GM12878 (cell line): ENCODE data around the gene IL19. TPM values are rescaled to one million over a fixed set of nuclear protein-coding genes. Genes with fewer than 3 reads are reported as not detected.

Source experiments
- ATAC-seq: fragments of 200-7000 bp; cut with Tn5 transposase; 3 replicates; pipeline ENCODE4 v1.9.1; 2020; ENCODE audit warnings: mild to moderate bottlenecking, moderate library complexity
- BruUV-seq: library from RNA; stranded (reverse); fragments of 400-500 nt; replicated peaks from 2 replicates; lab custom pipeline; 2021; lab: Mats Ljungman, UMichigan
- CTCF ChIA-PET: fragments of 300-600 bp; sonication (Branson Sonifier 250); formaldehyde crosslinking; extraction: SDS; loops from one replicate; lab custom pipeline; 2021; ENCODE audit warnings: inconsistent platforms; lab: Yijun Ruan, JAX
- POLR2A ChIA-PET: fragments of 350-600 bp; formaldehyde crosslinking; extraction: SDS; loops from one replicate; lab custom pipeline; 2021; ENCODE audit warnings: inconsistent platforms; lab: Charles Lee
- RAD21 ChIA-PET: fragments of 300-600 bp; sonication (Branson Sonifier 250); formaldehyde crosslinking; loops from one replicate; lab custom pipeline; 2023; ENCODE audit warnings: antibody characterized with exemption; ENCODE audit not compliant: unreplicated experiment; lab: Charles Lee
- SMC1A ChIA-PET: fragments of 300-600 bp; sonication (Branson Sonifier 250); formaldehyde crosslinking; loops from one replicate; lab custom pipeline; 2023; ENCODE audit not compliant: unreplicated experiment, uncharacterized antibody; lab: Charles Lee
- DNase-seq: peaks from one replicate; pipeline ENCODE4 v3.0.0-alpha.2; 2011; ENCODE audit warnings: low read depth, low spot score
- FAIRE-seq: peaks from 3 replicates; lab custom pipeline; 2011; peaks lifted over from hg19 to GRCh38; lab: Jason Lieb, UNC
- H2AFZ ChIP-seq: 2 replicates; pipeline ENCODE4 v1.6.0; 2011; ENCODE audit warnings: low read depth, low read length, control low read depth; ENCODE audit not compliant: control insufficient read depth
- H3K27ac ChIP-seq: 2 replicates; pipeline ENCODE4 v1.5.1; 2011; ENCODE audit warnings: control low read depth; ENCODE audit not compliant: control insufficient read depth, insufficient read depth
- H3K27me3 ChIP-seq, 2 experiments: replicated peaks in 1 of 2; 2 replicates each; pipeline versions ENCODE4 v1.6.0 to v1.6.1; 2011; ENCODE audit warnings: low read length in 1 of 2; ENCODE audit not compliant: control insufficient read depth in 2 of 2, insufficient read depth in 2 of 2
- H3K36me3 ChIP-seq, 2 experiments: 2 replicates each; pipeline ENCODE4 v1.5.1; 2011; ENCODE audit warnings: low read length in 1 of 2; ENCODE audit not compliant: control insufficient read depth in 2 of 2, insufficient read depth in 2 of 2
- H3K4me1 ChIP-seq: 2 replicates; pipeline ENCODE4 v1.6.1; 2011; ENCODE audit warnings: mild to moderate bottlenecking, low read length, moderate library complexity, mixed read lengths; ENCODE audit not compliant: control insufficient read depth, insufficient read depth
- H3K4me2 ChIP-seq: 2 replicates; pipeline ENCODE4 v1.6.0; 2011; ENCODE audit warnings: control low read depth; ENCODE audit not compliant: control insufficient read depth, insufficient read depth
- H3K4me3 ChIP-seq: fragments of 200-600 bp; sonication (generic); 2 replicates; pipeline ENCODE4 v1.5.1; 2016
- H3K79me2 ChIP-seq: 2 replicates; pipeline ENCODE4 v1.6.0; 2011; ENCODE audit warnings: low read length; ENCODE audit not compliant: control insufficient read depth, insufficient read depth
- H3K9ac ChIP-seq: 2 replicates; pipeline ENCODE4 v1.8.0; 2011; ENCODE audit warnings: low read length, control low read depth, mixed read lengths; ENCODE audit not compliant: control insufficient read depth, insufficient read depth
- H3K9me3 ChIP-seq: replicated peaks from 3 replicates; pipeline ENCODE4 v1.5.1; 2011; ENCODE audit warnings: mild to moderate bottlenecking, low read length; ENCODE audit not compliant: control insufficient read depth, insufficient read depth
- H4K20me1 ChIP-seq: 2 replicates; pipeline ENCODE4 v1.6.0; 2011; ENCODE audit not compliant: control insufficient read depth, insufficient read depth
- ASH2L ChIP-seq: fragments of 300-600, 200-600 bp; sonication (generic); IDR thresholded peaks from 2 replicates; pipeline ENCODE4 v1.6.1; 2017; ENCODE audit warnings: low read depth, mild to moderate bottlenecking, borderline replicate concordance
- BCL11A ChIP-seq: IDR thresholded peaks from 2 replicates; pipeline ENCODE4 v1.6.1; 2011; ENCODE audit warnings: low read depth, low read length
- CHD1 ChIP-seq: IDR thresholded peaks from 2 replicates; pipeline ENCODE4 v1.6.1; 2012; ENCODE audit warnings: low read depth, low read length, improper control_type of control experiment
- DPF2 ChIP-seq: fragments of 450-650 bp; IDR thresholded peaks from 2 replicates; pipeline ENCODE4 v1.6.1; 2017; ENCODE audit warnings: mild to moderate bottlenecking
- FOS ChIP-seq: IDR thresholded peaks from 3 replicates; pipeline ENCODE4 v1.6.1; 2011; ENCODE audit warnings: borderline replicate concordance; ENCODE audit not compliant: insufficient read length; ENCODE audit errors: extremely low read depth
- HDAC2 ChIP-seq: fragments of 200-600 bp; sonication (generic); IDR thresholded peaks from 2 replicates; pipeline ENCODE4 v1.6.1; 2017
- IKZF1 ChIP-seq: fragments of 450-650 bp; conservative IDR thresholded peaks from 2 replicates; pipeline ENCODE4 v1.6.1; 2017; ENCODE audit warnings: antibody characterized with exemption, mild to moderate bottlenecking
- KLF5 ChIP-seq: fragments of 450-650 bp; IDR thresholded peaks from 2 replicates; pipeline ENCODE4 v1.6.1; 2014; ENCODE audit warnings: mild to moderate bottlenecking; ENCODE audit not compliant: partially characterized antibody
- MEF2B ChIP-seq: fragments of 450-650 bp; IDR thresholded peaks from 2 replicates; pipeline ENCODE4 v1.6.1; 2018; ENCODE audit warnings: mild to moderate bottlenecking, moderate library complexity; ENCODE audit not compliant: partially characterized antibody, poor library complexity, severe bottlenecking
- RB1 ChIP-seq: fragments of 450-650 bp; formaldehyde crosslinking; IDR thresholded peaks from 2 replicates; pipeline ENCODE4 v1.6.1; 2017; ENCODE audit warnings: mild to moderate bottlenecking, borderline replicate concordance
- SRF ChIP-seq, 2 experiments: IDR thresholded peaks; 2 replicates each; pipeline ENCODE4 v1.6.1; 2011; ENCODE audit warnings: low read depth in 2 of 2, low read length in 2 of 2, mild to moderate bottlenecking in 1 of 2, moderate library complexity in 1 of 2
- SUZ12 ChIP-seq: fragments of 200-600 bp; sonication (generic); IDR thresholded peaks from one replicate; pipeline ENCODE4 v1.6.1; 2018; ENCODE audit warnings: antibody characterized with exemption, mild to moderate bottlenecking; ENCODE audit not compliant: unreplicated experiment
- TCF7 ChIP-seq: IDR thresholded peaks from 2 replicates; pipeline ENCODE4 v1.6.1; 2014; ENCODE audit warnings: antibody characterized with exemption, borderline replicate concordance
- WRNIP1 ChIP-seq: IDR thresholded peaks from 2 replicates; pipeline ENCODE4 v1.6.1; 2011; ENCODE audit warnings: low read depth, low read length, improper control_type of control experiment, borderline replicate concordance
- ZBED1 ChIP-seq: IDR thresholded peaks from 2 replicates; pipeline ENCODE4 v1.6.1; 2016; ENCODE audit warnings: borderline replicate concordance
- ZNF274 ChIP-seq: IDR thresholded peaks from one replicate; pipeline ENCODE4 v1.8.0; 2011; ENCODE audit not compliant: insufficient read length, insufficient read depth
- WGBS: methylation state at CpG from one replicate; pipeline ENCODE4 v1.1.6; 2016; ENCODE audit warnings: low lambda C conversion rate; ENCODE audit not compliant: insufficient replicate concordance, insufficient coverage; ENCODE audit errors: missing lambda C conversion rate; 5-methylcytosine and 5-hydroxymethylcytosine counted together
- in situ Hi-C: fragments of 300-500 bp; cut with MboI; formaldehyde crosslinking; loops from 9 replicates; pipeline ENCODE4 v1.14.3; 2018; ENCODE audit warnings: mixed read lengths
- intact Hi-C: fragments of 100-400 bp; cut with micrococcal nuclease; formaldehyde crosslinking; loops from one replicate; pipeline ENCODE4 v1.14.2; 2022; ENCODE audit not compliant: unreplicated experiment
- polyA plus RNA-seq, 11 experiments: library from polyadenylated mRNA; depleted of rRNA in 4 of 11; unstranded in 6 of 11; stranded (reverse) in 5 of 11; fragments of >200 nt; fragmentation: Nextera tagmentation in 4 of 11; fragmentation: Illumina TruSeq in 1 of 11; extraction: Ambion mirVana in 4 of 11; extraction: Trizol in 1 of 11; gene quantifications; 1 replicate in 1 of 11; 2 replicates in 10 of 11; pipeline versions ENCODE4 v1.2.1 to v1.2.3, GENCODE V29; 2011 to 2016; ENCODE audit warnings: inconsistent platforms in 2 of 11, missing spikeins in 2 of 11, low read depth in 1 of 11
- total RNA-seq, 4 experiments: library from RNA; depleted of rRNA in 3 of 4; stranded (reverse); fragments of >200 nt in 3 of 4; fragmentation: Illumina TruSeq in 1 of 4; extraction: Trizol in 1 of 4; gene quantifications; 2 replicates each; pipeline versions ENCODE4 v1.2.1 to v1.2.3, GENCODE V29; 2013 to 2021
- TF ChIP-seq, protein P1 (sequence below): IDR thresholded peaks from 2 replicates; pipeline ENCODE4 v1.6.1; 2012; ENCODE audit warnings: low read depth, low read length, improper control_type of control experiment
- TF ChIP-seq, protein P2 (sequence below): fragments of 450-650 bp; IDR thresholded peaks from 2 replicates; pipeline ENCODE4 v1.6.1; 2018; ENCODE audit warnings: mild to moderate bottlenecking, low read depth, moderate library complexity; ENCODE audit not compliant: partially characterized antibody
- TF ChIP-seq, protein P3 (sequence below): fragments of 450-650 bp; conservative IDR thresholded peaks from 2 replicates; pipeline ENCODE4 v1.6.1; 2017; ENCODE audit warnings: mild to moderate bottlenecking, moderate library complexity

Gene IL19
- total and polyA plus RNA-seq, 10 of the 15 experiments (the other 5 are each of a cell fraction or from before 2014, with no cell fraction given): 0.10 to 0.73 (median 0.28) TPM; not detected in 6

DNA sequence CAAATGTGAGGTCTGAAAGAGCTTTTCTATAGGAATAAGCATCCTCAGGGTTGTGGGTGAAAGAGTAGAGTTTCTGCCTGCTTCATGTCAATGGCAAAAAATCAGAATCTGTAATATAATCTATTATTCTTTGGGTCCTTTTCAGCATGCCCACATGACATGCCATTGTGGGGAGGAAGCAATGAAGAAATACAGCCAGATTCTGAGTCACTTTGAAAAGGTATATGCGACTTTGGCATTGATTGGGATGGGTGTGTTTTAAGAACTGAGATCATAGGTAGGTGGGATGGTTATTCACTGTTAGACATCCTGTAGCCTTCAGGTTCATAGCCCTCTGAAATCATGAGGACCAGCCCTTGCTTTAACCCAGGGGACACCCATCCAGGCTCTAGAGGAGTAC, 96.7 kb downstream of the IL19 start:
- no peaks in the 10 kb centered on the region for H4K20me1 ChIP-seq
- SMC1A ChIA-PET: interaction anchor here (0.6 to 3.4 kb wide), 7 partner anchors 32 to 183 kb away, joined by 3 to 16 read pairs (median 4); no protein-coding TSS in a partner anchor
- ATAC-seq: no peak
- no peaks in the 10 kb centered on the region for H3K4me1 ChIP-seq
- WGBS: 5% methylated on average over 1 of the region's 1 CpG
- no peaks in the 10 kb centered on the region; the same call in 2 of the 3 replicates for H3K9me3 ChIP-seq
- H3K9ac ChIP-seq: no peak overlapping the region
- no peak for FAIRE-seq
- POLR2A ChIA-PET: no interaction called here
- CTCF ChIA-PET: interaction anchor here (0.6 to 7.3 kb wide), 7 partner anchors 10 to 239 kb away, joined by 3 to 100 read pairs (median 16); no protein-coding TSS in a partner anchor
- no peak for DNase-seq
- RAD21 ChIA-PET: interaction anchor here (0.6 to 1.5 kb wide), 6 partner anchors 32 to 132 kb away, joined by 3 read pairs; no protein-coding TSS in a partner anchor
- H3K4me3 ChIP-seq: no peak overlapping the region
- BruUV-seq: no TSS peak
- intact Hi-C loops (no loop called here), in situ Hi-C loops (loop anchor here (5.0 kb wide), 1 partner anchor 115 kb away; no protein-coding TSS in a partner anchor)
- no peak overlapping the region for H3K27ac ChIP-seq
- H3K79me2 ChIP-seq: no peaks in the 10 kb centered on the region
- H3K36me3 ChIP-seq: no peaks in the 10 kb centered on the region
- no peak overlapping the region for H3K4me2 ChIP-seq
- H3K27me3 ChIP-seq: peaks cover 0 to 2% of the 10 kb centered on the region in 2 experiments; a peak in 1 of 4 replicates
- no peak overlapping the region for H2AFZ ChIP-seq
- TF ChIP-seq IKZF1 (no peak), CHD1 (no peak), SRF (IDR thresholded peaks at IDR 0.05; ENCODE audit: low read depth in 2 of 2, low read length in 2 of 2) (no peak), ZNF274 (no peak), MEF2B (no peak), HDAC2 (no peak), WRNIP1 (no peak), ASH2L (no peak), DPF2 (no peak), ZBED1 (no peak), RB1 (no peak), SUZ12 (no peak), BCL11A (no peak), TCF7 (no peak), FOS (no peak), KLF5 (no peak)
- TF ChIP-seq, protein P1, sequence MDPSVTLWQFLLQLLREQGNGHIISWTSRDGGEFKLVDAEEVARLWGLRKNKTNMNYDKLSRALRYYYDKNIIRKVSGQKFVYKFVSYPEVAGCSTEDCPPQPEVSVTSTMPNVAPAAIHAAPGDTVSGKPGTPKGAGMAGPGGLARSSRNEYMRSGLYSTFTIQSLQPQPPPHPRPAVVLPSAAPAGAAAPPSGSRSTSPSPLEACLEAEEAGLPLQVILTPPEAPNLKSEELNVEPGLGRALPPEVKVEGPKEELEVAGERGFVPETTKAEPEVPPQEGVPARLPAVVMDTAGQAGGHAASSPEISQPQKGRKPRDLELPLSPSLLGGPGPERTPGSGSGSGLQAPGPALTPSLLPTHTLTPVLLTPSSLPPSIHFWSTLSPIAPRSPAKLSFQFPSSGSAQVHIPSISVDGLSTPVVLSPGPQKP: no peak
- TF ChIP-seq, protein P2, sequence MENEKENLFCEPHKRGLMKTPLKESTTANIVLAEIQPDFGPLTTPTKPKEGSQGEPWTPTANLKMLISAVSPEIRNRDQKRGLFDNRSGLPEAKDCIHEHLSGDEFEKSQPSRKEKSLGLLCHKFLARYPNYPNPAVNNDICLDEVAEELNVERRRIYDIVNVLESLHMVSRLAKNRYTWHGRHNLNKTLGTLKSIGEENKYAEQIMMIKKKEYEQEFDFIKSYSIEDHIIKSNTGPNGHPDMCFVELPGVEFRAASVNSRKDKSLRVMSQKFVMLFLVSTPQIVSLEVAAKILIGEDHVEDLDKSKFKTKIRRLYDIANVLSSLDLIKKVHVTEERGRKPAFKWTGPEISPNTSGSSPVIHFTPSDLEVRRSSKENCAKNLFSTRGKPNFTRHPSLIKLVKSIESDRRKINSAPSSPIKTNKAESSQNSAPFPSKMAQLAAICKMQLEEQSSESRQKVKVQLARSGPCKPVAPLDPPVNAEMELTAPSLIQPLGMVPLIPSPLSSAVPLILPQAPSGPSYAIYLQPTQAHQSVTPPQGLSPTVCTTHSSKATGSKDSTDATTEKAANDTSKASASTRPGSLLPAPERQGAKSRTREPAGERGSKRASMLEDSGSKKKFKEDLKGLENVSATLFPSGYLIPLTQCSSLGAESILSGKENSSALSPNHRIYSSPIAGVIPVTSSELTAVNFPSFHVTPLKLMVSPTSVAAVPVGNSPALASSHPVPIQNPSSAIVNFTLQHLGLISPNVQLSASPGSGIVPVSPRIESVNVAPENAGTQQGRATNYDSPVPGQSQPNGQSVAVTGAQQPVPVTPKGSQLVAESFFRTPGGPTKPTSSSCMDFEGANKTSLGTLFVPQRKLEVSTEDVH: no peak
- TF ChIP-seq, protein P3, sequence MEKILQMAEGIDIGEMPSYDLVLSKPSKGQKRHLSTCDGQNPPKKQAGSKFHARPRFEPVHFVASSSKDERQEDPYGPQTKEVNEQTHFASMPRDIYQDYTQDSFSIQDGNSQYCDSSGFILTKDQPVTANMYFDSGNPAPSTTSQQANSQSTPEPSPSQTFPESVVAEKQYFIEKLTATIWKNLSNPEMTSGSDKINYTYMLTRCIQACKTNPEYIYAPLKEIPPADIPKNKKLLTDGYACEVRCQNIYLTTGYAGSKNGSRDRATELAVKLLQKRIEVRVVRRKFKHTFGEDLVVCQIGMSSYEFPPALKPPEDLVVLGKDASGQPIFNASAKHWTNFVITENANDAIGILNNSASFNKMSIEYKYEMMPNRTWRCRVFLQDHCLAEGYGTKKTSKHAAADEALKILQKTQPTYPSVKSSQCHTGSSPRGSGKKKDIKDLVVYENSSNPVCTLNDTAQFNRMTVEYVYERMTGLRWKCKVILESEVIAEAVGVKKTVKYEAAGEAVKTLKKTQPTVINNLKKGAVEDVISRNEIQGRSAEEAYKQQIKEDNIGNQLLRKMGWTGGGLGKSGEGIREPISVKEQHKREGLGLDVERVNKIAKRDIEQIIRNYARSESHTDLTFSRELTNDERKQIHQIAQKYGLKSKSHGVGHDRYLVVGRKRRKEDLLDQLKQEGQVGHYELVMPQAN: no peak
